K562 (cell line): Measurements from ENCODE around the gene PGD. TPM values are rescaled to one million over a fixed set of nuclear protein-coding genes. Genes with fewer than 3 reads are reported as not detected.
A peak's percentile ranks its signal among the peaks of the same experiment; 100 is the strongest.

Experiments
- ESRRB ChIP-seq: fragments of 250-450 bp; sonication (Bioruptor Pico); IDR thresholded peaks from 2 replicates; pipeline ENCODE4 v1.5.0; 2020; ENCODE audit warnings: mild to moderate bottlenecking, moderate library complexity, borderline replicate concordance
- FOSL1 ChIP-seq: fragments of 200-800 bp; sonication (Bioruptor generic); conservative IDR thresholded peaks from 2 replicates; pipeline ENCODE4 v1.6.1; 2016; ENCODE audit warnings: missing genetic modification characterization, missing compliant biosample characterization
- GABPA ChIP-seq: fragments of 200-800 bp; sonication (Bioruptor generic); conservative IDR thresholded peaks from 2 replicates; pipeline ENCODE4 v1.6.1; 2016; ENCODE audit warnings: low read depth, missing genetic modification characterization, missing compliant biosample characterization
- HLTF ChIP-seq: fragments of 450-650 bp; IDR thresholded peaks from 2 replicates; pipeline ENCODE4 v1.6.1; 2016
- MTA2 ChIP-seq: fragments of 450-650 bp; IDR thresholded peaks from 2 replicates; pipeline ENCODE4 v1.6.1; 2016; ENCODE audit warnings: low read depth
- NFATC3 ChIP-seq: fragments of 450-650 bp; IDR thresholded peaks from 2 replicates; pipeline ENCODE4 v1.6.1; 2017; ENCODE audit warnings: mild to moderate bottlenecking
- NR4A1 ChIP-seq, 2 experiments: fragments of 250-450 bp in 1 of 2; fragments of 450-650 bp in 1 of 2; sonication (Bioruptor Pico) in 1 of 2; IDR thresholded peaks; 2 replicates each; pipeline versions ENCODE4 v1.4.0 to v1.6.1; 2016 to 2020; ENCODE audit warnings: mild to moderate bottlenecking in 2 of 2, missing compliant biosample characterization in 1 of 2, missing genetic modification characterization in 1 of 2, moderate library complexity in 1 of 2
- POLR3A ChIP-seq: IDR thresholded peaks from 2 replicates; pipeline ENCODE4 v1.6.1; 2011; ENCODE audit warnings: borderline replicate concordance, mild to moderate bottlenecking, moderate library complexity; ENCODE audit not compliant: insufficient read length, insufficient read depth; ENCODE audit errors: extremely low read depth
- PRDM10 ChIP-seq: fragments of 450-650 bp; IDR thresholded peaks from 2 replicates; pipeline ENCODE4 v1.6.1; 2018; ENCODE audit not compliant: partially characterized antibody
- PREB ChIP-seq: sonication (generic); formaldehyde crosslinking; IDR thresholded peaks from 2 replicates; pipeline ENCODE4 v1.8.1; 2023; ENCODE audit warnings: mild to moderate bottlenecking, missing genetic modification reagents
- PYGO2 ChIP-seq: fragments of 450-650 bp; IDR thresholded peaks from 2 replicates; pipeline ENCODE4 v1.6.1; 2016; ENCODE audit warnings: mild to moderate bottlenecking, missing genetic modification characterization, moderate library complexity, missing compliant biosample characterization
- ZFPM2 ChIP-seq: fragments of 250-450 bp; sonication (Bioruptor Pico); IDR thresholded peaks from 2 replicates; pipeline ENCODE4 v1.5.1; 2022; ENCODE audit warnings: mild to moderate bottlenecking
- polyA plus RNA-seq, 8 experiments: library from polyadenylated mRNA; depleted of rRNA in 4 of 8; stranded (reverse) in 5 of 8; unstranded in 3 of 8; fragments of >200 nt; fragmentation: Nextera tagmentation in 2 of 8; fragmentation: Illumina TruSeq in 1 of 8; extraction: Ambion mirVana in 2 of 8; extraction: Trizol in 1 of 8; gene quantifications; 2 replicates each; pipeline versions ENCODE4 v1.2.1 to v1.2.3, GENCODE V29; 2011 to 2014; ENCODE audit warnings: inconsistent platforms in 1 of 8, missing spikeins in 1 of 8
- total RNA-seq, 7 experiments: library from RNA; depleted of rRNA in 6 of 7; stranded (reverse); fragments of >200 nt in 6 of 7; fragmentation: Illumina TruSeq in 2 of 7; extraction: Trizol in 2 of 7; gene quantifications; 2 replicates each; pipeline versions ENCODE4 v1.2.1 to v1.2.3, GENCODE V29; 2011 to 2021; ENCODE audit warnings: low replicate concordance in 1 of 7
- TF ChIP-seq, protein P1 (sequence below), 2 experiments: fragments of 450-650 bp; formaldehyde crosslinking in 1 of 2; IDR thresholded peaks; 2 replicates each; pipeline versions ENCODE4 v1.4.0 to v1.6.1; 2014 to 2020; ENCODE audit warnings: mild to moderate bottlenecking in 2 of 2, borderline replicate concordance in 1 of 2, low read depth in 1 of 2

The PGD gene
- total and polyA plus RNA-seq, 9 of the 15 experiments (the other 6 are each of a cell fraction or from before 2014, with no cell fraction given), result 177 to 542 (median 270) TPM

- peak; percentile 41; the same call in 1 of the 2 replicates for TF ChIP-seq FOSL1 (tag)
- TF ChIP-seq, protein P1, sequence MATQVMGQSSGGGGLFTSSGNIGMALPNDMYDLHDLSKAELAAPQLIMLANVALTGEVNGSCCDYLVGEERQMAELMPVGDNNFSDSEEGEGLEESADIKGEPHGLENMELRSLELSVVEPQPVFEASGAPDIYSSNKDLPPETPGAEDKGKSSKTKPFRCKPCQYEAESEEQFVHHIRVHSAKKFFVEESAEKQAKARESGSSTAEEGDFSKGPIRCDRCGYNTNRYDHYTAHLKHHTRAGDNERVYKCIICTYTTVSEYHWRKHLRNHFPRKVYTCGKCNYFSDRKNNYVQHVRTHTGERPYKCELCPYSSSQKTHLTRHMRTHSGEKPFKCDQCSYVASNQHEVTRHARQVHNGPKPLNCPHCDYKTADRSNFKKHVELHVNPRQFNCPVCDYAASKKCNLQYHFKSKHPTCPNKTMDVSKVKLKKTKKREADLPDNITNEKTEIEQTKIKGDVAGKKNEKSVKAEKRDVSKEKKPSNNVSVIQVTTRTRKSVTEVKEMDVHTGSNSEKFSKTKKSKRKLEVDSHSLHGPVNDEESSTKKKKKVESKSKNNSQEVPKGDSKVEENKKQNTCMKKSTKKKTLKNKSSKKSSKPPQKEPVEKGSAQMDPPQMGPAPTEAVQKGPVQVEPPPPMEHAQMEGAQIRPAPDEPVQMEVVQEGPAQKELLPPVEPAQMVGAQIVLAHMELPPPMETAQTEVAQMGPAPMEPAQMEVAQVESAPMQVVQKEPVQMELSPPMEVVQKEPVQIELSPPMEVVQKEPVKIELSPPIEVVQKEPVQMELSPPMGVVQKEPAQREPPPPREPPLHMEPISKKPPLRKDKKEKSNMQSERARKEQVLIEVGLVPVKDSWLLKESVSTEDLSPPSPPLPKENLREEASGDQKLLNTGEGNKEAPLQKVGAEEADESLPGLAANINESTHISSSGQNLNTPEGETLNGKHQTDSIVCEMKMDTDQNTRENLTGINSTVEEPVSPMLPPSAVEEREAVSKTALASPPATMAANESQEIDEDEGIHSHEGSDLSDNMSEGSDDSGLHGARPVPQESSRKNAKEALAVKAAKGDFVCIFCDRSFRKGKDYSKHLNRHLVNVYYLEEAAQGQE (IDR thresholded peaks at IDR 0.05; ENCODE audit: borderline replicate concordance), result no peak
- TF ChIP-seq, protein P1 (CRISPR knock-in tag; IDR thresholded peaks at IDR 0.05; ENCODE audit: low read depth), result no peak
- no peak for TF ChIP-seq PRDM10
- no peak for TF ChIP-seq PREB (CRISPR knock-in tag)
- TF ChIP-seq PYGO2, result no peak
- TF ChIP-seq HLTF, result no peak
- TF ChIP-seq ESRRB (CRISPR knock-in tag), result no peak
- TF ChIP-seq MTA2, result no peak
- no peak for TF ChIP-seq NR4A1 (CRISPR knock-in tag; IDR thresholded peaks at IDR 0.05)
- no peak for TF ChIP-seq NR4A1 (tag; IDR thresholded peaks at IDR 0.05)
- no peak; the same call in 1 of the 2 replicates for TF ChIP-seq GABPA
- TF ChIP-seq NFATC3, result no peak
- TF ChIP-seq POLR3A, result no peak
- TF ChIP-seq ZFPM2 (CRISPR knock-in tag), result no peak
Observed at GRCh38 chr1:10378081-10378841, 20.6 kb upstream of the PGD start (continued).
